Measurements from ENCODE around the gene ATP8B1. TPM values are rescaled to one million over a fixed set of nuclear protein-coding genes. Genes with fewer than 3 reads are reported as not detected.

ATP8B1 gene
- total RNA-seq, 1 experiment from 2014 or later = 15.9 TPM

- TF ChIP-seq ZBTB33 (IDR thresholded peaks at IDR 0.05; ENCODE audit: extremely low read depth, insufficient replicate concordance, low read length) (no peak), REST (IDR thresholded peaks at IDR 0.05; ENCODE audit: low read depth) (no peak), CEBPB (IDR thresholded peaks at IDR 0.05; ENCODE audit: low read depth) (no peak), RAD21 (IDR thresholded peaks at IDR 0.05; ENCODE audit: low read depth) (no peak), POLR2A (IDR thresholded peaks at IDR 0.05; ENCODE audit: borderline replicate concordance, extremely low read depth, insufficient read depth, insufficient read length) (no peak)
Measured at GRCh38 chr18:57784034-57784800, 18.9 kb downstream of the ATP8B1 start (continued).

GRCh38 chr18:57782049-57782448 lies 21.1 kb downstream of the ATP8B1 start:
- H2AFZ ChIP-seq (ENCODE audit: low read depth, low read length, poor library complexity, severe bottlenecking) = no peak overlapping the region
- no peaks in the 10 kb centered on the region for H3K9me2 ChIP-seq (ENCODE audit: insufficient read depth)
- POLR2A ChIA-PET = no interaction called here
- no peaks in the 10 kb centered on the region for H3K36me3 ChIP-seq (ENCODE audit: control insufficient read depth in 1 of 2, insufficient read depth in 2 of 2, low read length in 2 of 2)
- no peaks in the 10 kb centered on the region for H3K9me3 ChIP-seq (ENCODE audit: control insufficient read depth in 1 of 2, insufficient read depth in 1 of 2, low read depth in 1 of 2, low read length in 2 of 2)
- H3K79me2 ChIP-seq (ENCODE audit: insufficient read depth, low read length) = peaks cover 12% of the 10 kb centered on the region; the same call in 1 of the 2 replicates
- RAD21 ChIA-PET (ENCODE audit: low non-redundant PET in 1 of 2, low total read pairs in 2 of 2, uncharacterized antibody in 2 of 2, unreplicated experiment in 2 of 2) = no interaction called here
- H3K4me2 ChIP-seq (ENCODE audit: low read length) = no peak overlapping the region
- DNase-seq (ENCODE audit: low read depth, low spot score) = no peak
- H3K9ac ChIP-seq (ENCODE audit: low read length) = no peak overlapping the region
- H3K4me1 ChIP-seq (ENCODE audit: control insufficient read depth in 1 of 2, insufficient read depth in 2 of 2, low read length in 2 of 2) = peaks cover 36 to 64% of the 10 kb centered on the region in 2 experiments
- no peaks in the 10 kb centered on the region for H4K20me1 ChIP-seq (ENCODE audit: insufficient read depth)
- CTCF ChIA-PET = no interaction called here
- no TSS peak for BruUV-seq (replicated peaks)
- no peak for TF ChIP-seq RAD21 (IDR thresholded peaks at IDR 0.05; ENCODE audit: low read depth)
- no peak for TF ChIP-seq ZNF274 (IDR thresholded peaks at IDR 0.05; ENCODE audit: low read depth, low read length)
- TF ChIP-seq ZBTB33 (IDR thresholded peaks at IDR 0.05; ENCODE audit: extremely low read depth, insufficient replicate concordance, low read length) = no peak
- TF ChIP-seq FOSL1 (IDR thresholded peaks at IDR 0.05; ENCODE audit: low read depth) = no peak
- TF ChIP-seq CEBPB (IDR thresholded peaks at IDR 0.05; ENCODE audit: low read depth) = no peak
- H3K27me3 ChIP-seq (ENCODE audit: insufficient read depth, low read length) = no peaks in the 10 kb centered on the region
- no peak overlapping the region for H3K27ac ChIP-seq (ENCODE audit: low read depth, low read length)
- intact Hi-C loops (cut with micrococcal nuclease) = no loop called here
- no peak for ATAC-seq
- no peak overlapping the region for H3K4me3 ChIP-seq (replicated peaks in 1 of 2; ENCODE audit: low read depth in 1 of 2, low read length in 2 of 2)

All from HCT116 (cell line).